Measurements from ENCODE around the gene NADK2.
A peak's percentile ranks its signal among the peaks of the same experiment; 100 is the strongest.
"Not testable (repeated sequence)": the region's sequence is repeated elsewhere in the genome, so short reads cannot be mapped to it uniquely, and the experiment has no call there.

Gene NADK2, protein sequence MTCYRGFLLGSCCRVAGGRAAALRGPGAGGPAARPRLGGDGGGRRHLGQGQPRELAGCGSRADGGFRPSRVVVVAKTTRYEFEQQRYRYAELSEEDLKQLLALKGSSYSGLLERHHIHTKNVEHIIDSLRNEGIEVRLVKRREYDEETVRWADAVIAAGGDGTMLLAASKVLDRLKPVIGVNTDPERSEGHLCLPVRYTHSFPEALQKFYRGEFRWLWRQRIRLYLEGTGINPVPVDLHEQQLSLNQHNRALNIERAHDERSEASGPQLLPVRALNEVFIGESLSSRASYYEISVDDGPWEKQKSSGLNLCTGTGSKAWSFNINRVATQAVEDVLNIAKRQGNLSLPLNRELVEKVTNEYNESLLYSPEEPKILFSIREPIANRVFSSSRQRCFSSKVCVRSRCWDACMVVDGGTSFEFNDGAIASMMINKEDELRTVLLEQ

DNA sequence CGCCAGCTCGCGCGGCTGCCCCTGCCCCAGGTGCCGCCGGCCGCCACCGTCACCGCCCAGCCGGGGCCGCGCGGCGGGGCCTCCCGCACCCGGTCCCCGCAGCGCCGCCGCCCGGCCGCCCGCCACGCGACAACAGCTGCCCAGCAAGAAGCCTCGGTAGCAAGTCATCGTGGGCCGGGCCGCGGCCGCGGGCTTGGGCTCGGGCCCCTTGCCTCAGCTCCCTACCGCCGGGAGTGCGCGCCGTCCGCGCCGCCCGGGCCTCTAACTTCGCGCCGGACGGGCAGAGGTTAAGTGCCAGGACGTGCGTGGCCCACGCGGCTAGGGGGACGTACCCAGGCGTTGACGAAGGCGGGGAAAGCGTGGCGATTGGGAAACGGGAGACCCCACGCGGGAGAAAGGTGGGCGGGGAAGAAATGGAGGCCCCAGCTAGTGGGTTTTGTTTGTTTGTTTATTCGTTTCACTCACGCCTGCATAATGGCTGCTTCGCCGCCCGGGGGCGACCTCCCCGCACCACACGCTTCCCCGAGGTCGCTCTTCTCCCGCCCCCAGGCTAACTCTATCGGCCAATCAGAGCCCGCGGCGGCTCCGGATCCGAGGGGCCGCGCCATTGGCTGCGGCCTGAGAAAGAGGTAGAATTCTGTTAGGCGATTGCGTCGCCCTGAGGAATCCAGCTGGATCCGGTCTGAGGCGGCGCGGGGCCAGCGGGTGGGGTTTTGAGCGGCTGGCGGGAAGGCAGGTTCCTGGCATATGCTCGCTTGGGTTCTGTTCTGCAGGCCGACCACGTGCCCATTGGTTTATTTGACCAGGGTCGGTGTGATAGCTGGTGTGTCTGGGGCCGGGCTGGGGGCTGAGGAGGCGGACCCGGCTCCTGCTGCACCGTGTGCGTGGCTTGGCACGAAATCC is at the start of gene NADK2:
Gene NADK2 (minus strand): TSS at position 295 of the 903 bp plus-strand sequence. CDS start 127 bp downstream, at position 168.
- Histone ChIP-seq H2AFZ (ENCODE audit: low read depth, low read length) (no peak within 1 kb of the TSS), H3K4me3 (ENCODE audit: low read length) (peak within 1 kb of the TSS; percentile 91), H3K27me3 (ENCODE audit: insufficient read depth, low read length) (no peaks in the 10 kb centered on the region), H3K36me3 (ENCODE audit: insufficient read depth, low read length) (no peaks in the 10 kb centered on the region), H3K9me3 (ENCODE audit: low read length) (peaks cover 5% of the 10 kb centered on the region), H3K4me1 (ENCODE audit: insufficient read depth, low read length) (peaks cover 37% of the 10 kb centered on the region)

- H3K36me3 ChIP-seq (ENCODE audit: insufficient read depth, low read length) = no peaks in the 10 kb centered on the region
- H3K4me3 ChIP-seq (ENCODE audit: low read length) = no peak overlapping the region
- no peaks in the 10 kb centered on the region for H3K27me3 ChIP-seq (ENCODE audit: insufficient read depth, low read length)
- no peaks in the 10 kb centered on the region for H3K9me3 ChIP-seq (ENCODE audit: low read length)
- H3K4me1 ChIP-seq (ENCODE audit: insufficient read depth, low read length) = no peaks in the 10 kb centered on the region
- no peak overlapping the region for H2AFZ ChIP-seq (ENCODE audit: low read depth, low read length)
These were observed 44.3 kb upstream of the NADK2 start for GRCh38 chr5:36285837-36286615.

DNA sequence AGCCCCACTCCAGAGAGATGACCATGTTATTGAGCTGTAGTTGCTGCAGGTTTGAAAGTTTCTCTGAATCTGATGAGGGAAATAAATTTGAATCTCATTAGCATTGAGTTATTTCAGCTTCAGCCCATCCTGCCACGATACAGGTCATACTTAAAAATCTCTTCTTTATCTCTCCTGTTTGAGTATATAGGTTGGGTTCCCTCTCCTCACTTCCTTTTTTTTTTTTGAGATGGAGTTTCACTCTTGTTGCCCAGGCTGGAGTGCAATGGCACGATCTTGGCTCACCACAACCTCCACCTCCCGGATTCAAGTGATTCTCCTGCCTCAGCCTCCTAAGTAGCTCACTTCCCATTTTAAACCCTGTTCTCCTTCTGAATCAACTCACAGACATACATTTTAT is 42.0 kb upstream of the NADK2 start:
- not testable (repeated sequence) for H3K9me3 ChIP-seq (ENCODE audit: low read length); H3K27me3 ChIP-seq (ENCODE audit: insufficient read depth, low read length); H2AFZ ChIP-seq (ENCODE audit: low read depth, low read length); H3K4me3 ChIP-seq (ENCODE audit: low read length); H3K36me3 ChIP-seq (ENCODE audit: insufficient read depth, low read length); H3K4me1 ChIP-seq (ENCODE audit: insufficient read depth, low read length)

DNA sequence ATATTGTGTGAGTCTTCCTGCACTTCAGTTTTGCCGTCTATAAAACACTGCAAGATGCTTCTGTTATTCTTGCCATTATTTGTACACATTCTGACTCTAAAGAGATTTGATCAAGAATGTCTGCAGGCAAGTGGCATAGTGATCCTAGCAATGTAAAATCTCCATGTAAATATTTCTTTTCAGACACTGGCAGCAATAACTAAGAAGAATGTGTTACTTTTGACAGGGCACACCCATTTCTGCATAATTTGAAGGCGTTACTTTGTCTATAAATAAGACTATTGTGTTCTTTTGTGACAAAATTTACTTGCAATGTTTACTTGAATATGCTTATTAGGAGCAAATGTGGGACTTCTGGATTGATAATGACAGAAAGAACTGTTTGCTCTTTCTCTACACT is 39.9 kb upstream of the NADK2 start:
- no peaks in the 10 kb centered on the region for H3K27me3 ChIP-seq (ENCODE audit: insufficient read depth, low read length)
- no peaks in the 10 kb centered on the region for H3K4me1 ChIP-seq (ENCODE audit: insufficient read depth, low read length)
- H3K9me3 ChIP-seq (ENCODE audit: low read length) = no peaks in the 10 kb centered on the region
- no peaks in the 10 kb centered on the region for H3K36me3 ChIP-seq (ENCODE audit: insufficient read depth, low read length)
- H2AFZ ChIP-seq (ENCODE audit: low read depth, low read length) = no peak overlapping the region
- H3K4me3 ChIP-seq (ENCODE audit: low read length) = no peak overlapping the region

- Histone ChIP-seq H3K9me3 (ENCODE audit: low read length) (no peaks in the 10 kb centered on the region), H3K4me3 (ENCODE audit: low read length) (no peak overlapping the region), H3K36me3 (ENCODE audit: insufficient read depth, low read length) (no peaks in the 10 kb centered on the region), H3K4me1 (ENCODE audit: insufficient read depth, low read length) (no peaks in the 10 kb centered on the region), H3K27me3 (ENCODE audit: insufficient read depth, low read length) (no peaks in the 10 kb centered on the region), H2AFZ (ENCODE audit: low read depth, low read length) (no peak overlapping the region)
These were observed 37.5 kb upstream of the NADK2 start for GRCh38 chr5:36279054-36279698.

DNA sequence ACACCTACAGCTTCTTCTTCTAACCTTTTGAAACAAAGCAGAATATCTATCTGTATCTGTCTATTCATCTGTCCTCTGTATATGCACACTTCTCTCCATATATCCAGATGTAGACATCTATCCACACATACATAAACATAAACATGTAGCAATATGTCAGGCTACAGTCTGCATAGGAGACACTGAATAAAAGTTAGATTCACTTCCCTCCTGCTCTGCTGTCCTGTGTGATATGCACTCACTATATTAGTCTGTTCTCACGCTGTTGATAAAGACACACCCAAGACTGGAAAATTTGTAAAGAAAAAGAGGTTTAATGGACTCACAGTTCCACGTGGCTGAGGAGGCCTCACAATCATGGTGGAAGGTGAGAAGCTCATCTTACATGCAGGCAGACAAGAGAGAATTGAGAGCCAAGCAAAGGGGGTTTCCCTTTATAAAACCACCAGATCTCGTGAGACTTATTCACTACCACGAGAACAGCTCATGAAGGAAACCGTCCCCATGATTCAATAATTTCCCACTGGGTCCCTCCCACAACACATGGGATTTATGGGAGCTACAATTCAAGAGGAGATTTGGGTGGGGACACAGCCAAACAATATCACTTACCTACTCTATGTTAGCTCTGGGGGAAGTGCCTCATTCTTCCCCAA is 35.9 kb upstream of the NADK2 start:
- no peaks in the 10 kb centered on the region for H3K36me3 ChIP-seq (ENCODE audit: insufficient read depth, low read length)
- H3K9me3 ChIP-seq (ENCODE audit: low read length) = no peaks in the 10 kb centered on the region
- H2AFZ ChIP-seq (ENCODE audit: low read depth, low read length) = no peak overlapping the region
- no peaks in the 10 kb centered on the region for H3K27me3 ChIP-seq (ENCODE audit: insufficient read depth, low read length)
- H3K4me1 ChIP-seq (ENCODE audit: insufficient read depth, low read length) = no peaks in the 10 kb centered on the region
- H3K4me3 ChIP-seq (ENCODE audit: low read length) = no peak overlapping the region

- no peaks in the 10 kb centered on the region for H3K27me3 ChIP-seq (ENCODE audit: insufficient read depth, low read length)
- no peaks in the 10 kb centered on the region for H3K9me3 ChIP-seq (ENCODE audit: low read length)
- H3K4me1 ChIP-seq (ENCODE audit: insufficient read depth, low read length) = no peaks in the 10 kb centered on the region
- H2AFZ ChIP-seq (ENCODE audit: low read depth, low read length) = no peak overlapping the region
- H3K36me3 ChIP-seq (ENCODE audit: insufficient read depth, low read length) = no peaks in the 10 kb centered on the region
- H3K4me3 ChIP-seq (ENCODE audit: low read length) = no peak overlapping the region
These were observed 35.1 kb upstream of the NADK2 start for GRCh38 chr5:36276864-36277263.

GRCh38 chr5:36273809-36274526 is 32.2 kb upstream of the NADK2 start:
- Histone ChIP-seq H3K27me3 (ENCODE audit: insufficient read depth, low read length) (no peaks in the 10 kb centered on the region), H3K4me3 (ENCODE audit: low read length) (no peak overlapping the region), H2AFZ (ENCODE audit: low read depth, low read length) (no peak overlapping the region), H3K36me3 (ENCODE audit: insufficient read depth, low read length) (no peaks in the 10 kb centered on the region), H3K9me3 (ENCODE audit: low read length) (no peaks in the 10 kb centered on the region), H3K4me1 (ENCODE audit: insufficient read depth, low read length) (no peaks in the 10 kb centered on the region)

- Histone ChIP-seq H3K27me3 (ENCODE audit: insufficient read depth, low read length) (no peaks in the 10 kb centered on the region), H2AFZ (ENCODE audit: low read depth, low read length) (no peak overlapping the region), H3K4me3 (ENCODE audit: low read length) (no peak overlapping the region), H3K9me3 (ENCODE audit: low read length) (no peaks in the 10 kb centered on the region), H3K36me3 (ENCODE audit: insufficient read depth, low read length) (no peaks in the 10 kb centered on the region), H3K4me1 (ENCODE audit: insufficient read depth, low read length) (no peaks in the 10 kb centered on the region)
These were observed 30.5 kb upstream of the NADK2 start for GRCh38 chr5:36272136-36272690.

GRCh38 chr5:36270876-36271575 is 29.3 kb upstream of the NADK2 start:
- Histone ChIP-seq H3K36me3 (ENCODE audit: insufficient read depth, low read length) (no peaks in the 10 kb centered on the region), H3K9me3 (ENCODE audit: low read length) (no peaks in the 10 kb centered on the region)

GRCh38 chr5:36270175-36270574 is 28.4 kb upstream of the NADK2 start:
- no peaks in the 10 kb centered on the region for H3K27me3 ChIP-seq (ENCODE audit: insufficient read depth, low read length)
- no peak overlapping the region for H3K4me3 ChIP-seq (ENCODE audit: low read length)
- no peaks in the 10 kb centered on the region for H3K4me1 ChIP-seq (ENCODE audit: insufficient read depth, low read length)
- no peaks in the 10 kb centered on the region for H3K36me3 ChIP-seq (ENCODE audit: insufficient read depth, low read length)
- H2AFZ ChIP-seq (ENCODE audit: low read depth, low read length) = no peak overlapping the region
- no peaks in the 10 kb centered on the region for H3K9me3 ChIP-seq (ENCODE audit: low read length)

More at GRCh38 chr5:36270876-36271575, 29.3 kb upstream of the NADK2 start:
- Histone ChIP-seq H2AFZ (ENCODE audit: low read depth, low read length) (no peak overlapping the region), H3K27me3 (ENCODE audit: insufficient read depth, low read length) (no peaks in the 10 kb centered on the region), H3K4me3 (ENCODE audit: low read length) (no peak overlapping the region), H3K4me1 (ENCODE audit: insufficient read depth, low read length) (no peaks in the 10 kb centered on the region)
